SH-SY5Y (cell line): ENCODE results near the gene LDB2.

Source experiments
- GATA2 ChIP-seq: IDR thresholded peaks from 2 replicates; pipeline ENCODE4 v1.6.1; 2011; ENCODE audit warnings: mild to moderate bottlenecking, low read depth, low read length
- GATA3 ChIP-seq: IDR thresholded peaks from 2 replicates; pipeline ENCODE4 v1.6.1; 2011; ENCODE audit warnings: low read depth, mild to moderate bottlenecking, low read length, moderate library complexity

The LDB2 gene

GRCh38 chr4:16866974-16867373, 31.5 kb downstream of the LDB2 start:
- TF ChIP-seq GATA3 = no peak
- no peak for TF ChIP-seq GATA2

GRCh38 chr4:16865897-16866283, 32.6 kb downstream of the LDB2 start:
- no peak for TF ChIP-seq GATA3

- TF ChIP-seq GATA2 (no peak), GATA3 (no peak)
Observed at GRCh38 chr4:16865209-16865896, 33.1 kb downstream of the LDB2 start.

GRCh38 chr4:16864199-16864598, 34.2 kb downstream of the LDB2 start:
- TF ChIP-seq GATA3 = no peak
- no peak for TF ChIP-seq GATA2

GRCh38 chr4:16862697-16863096, 35.7 kb downstream of the LDB2 start:
- TF ChIP-seq GATA3 = no peak
- TF ChIP-seq GATA2 = no peak

GRCh38 chr4:16860516-16860915, 37.9 kb downstream of the LDB2 start:
- TF ChIP-seq GATA2 (no peak), GATA3 (no peak)

- TF ChIP-seq GATA3 (no peak), GATA2 (no peak)
Observed at GRCh38 chr4:16859031-16859430, 39.4 kb downstream of the LDB2 start.

GRCh38 chr4:16858275-16858752, 40.1 kb downstream of the LDB2 start:
- TF ChIP-seq GATA3 (no peak), GATA2 (peak; percentile 25; the same call in 1 of the 2 replicates)

- TF ChIP-seq GATA3 = no peak
- TF ChIP-seq GATA2 = no peak
Observed at GRCh38 chr4:16857425-16857824, 41.0 kb downstream of the LDB2 start.

GRCh38 chr4:16853640-16854039, 44.8 kb downstream of the LDB2 start:
- TF ChIP-seq GATA3 (no peak), GATA2 (no peak)

- no peak for TF ChIP-seq GATA3
- TF ChIP-seq GATA2 = no peak
Observed at GRCh38 chr4:16852644-16853043, 45.8 kb downstream of the LDB2 start.

- TF ChIP-seq GATA3 (no peak), GATA2 (no peak)
Observed at GRCh38 chr4:16852228-16852627, 46.2 kb downstream of the LDB2 start.

GRCh38 chr4:16846540-16847117, 51.8 kb downstream of the LDB2 start:
- TF ChIP-seq GATA3 = no peak

- TF ChIP-seq GATA3 = no peak
- no peak for TF ChIP-seq GATA2
Observed at GRCh38 chr4:16844816-16845586, 53.4 kb downstream of the LDB2 start.
